B cell (primary cell): ENCODE measurements around the gene RNF112. TPM values are rescaled to one million over a fixed set of nuclear protein-coding genes. Genes with fewer than 3 reads are reported as not detected.

Experiments
- ATAC-seq: fragments of 200-7000 bp; cut with Tn5 transposase; one replicate; pipeline ENCODE4 v1.10.0; 2021; ENCODE audit warnings: low read depth, mild to moderate bottlenecking, moderate number of reproducible peaks, moderate library complexity
- CTCF ChIA-PET: fragments of 350-600 bp; sonication (Branson Sonifier 250); formaldehyde crosslinking; loops from one replicate; lab custom pipeline; 2021; ENCODE audit warnings: antibody characterized with exemption, inconsistent platforms; lab: Charles Lee
- POLR2A ChIA-PET: fragments of 350-600 bp; sonication (Branson Sonifier 250); formaldehyde crosslinking; loops from one replicate; lab custom pipeline; 2021; ENCODE audit warnings: antibody characterized with exemption; lab: Charles Lee
- DNase-seq: peaks from one replicate; pipeline ENCODE4 v3.0.0; 2013
- H2AFZ ChIP-seq: 2 replicates; pipeline ENCODE4 v1.6.1; 2012; ENCODE audit warnings: mild to moderate bottlenecking, low read depth, low read length; ENCODE audit not compliant: insufficient read depth, poor library complexity, severe bottlenecking
- H3K27ac ChIP-seq, 2 donors: 1 replicate in 1 of 2; 2 replicates in 1 of 2; pipeline ENCODE4 v1.5.1; 2012 to 2013; ENCODE audit warnings: low read length in 2 of 2, mild to moderate bottlenecking in 2 of 2, moderate library complexity in 1 of 2
- H3K27me3 ChIP-seq, 4 experiments: fragments of 200-600 bp in 1 of 4; sonication (generic) in 1 of 4; replicated peaks in 1 of 4; 1 replicate in 2 of 4; 2 replicates in 2 of 4; pipeline versions ENCODE4 v1.6.1 to v1.7.0; 2013 to 2016; ENCODE audit warnings: low read length in 3 of 4, mild to moderate bottlenecking in 2 of 4, mixed read lengths in 1 of 4, moderate library complexity in 1 of 4; ENCODE audit not compliant: insufficient read depth in 4 of 4, control insufficient read depth in 3 of 4; ENCODE audit errors: control extremely low read depth in 1 of 4
- H3K36me3 ChIP-seq, 2 experiments: replicated peaks in 1 of 2; 1 replicate in 1 of 2; 2 replicates in 1 of 2; pipeline versions ENCODE4 v1.6.1 to v1.7.1; 2013; ENCODE audit warnings: low read length in 1 of 2; ENCODE audit not compliant: insufficient read depth in 2 of 2, control insufficient read depth in 1 of 2; ENCODE audit errors: control extremely low read depth in 1 of 2, extremely low read depth in 1 of 2
- H3K4me1 ChIP-seq, 2 donors: fragments of 200-600 bp in 1 of 2; sonication (generic) in 1 of 2; 1 replicate in 1 of 2; 2 replicates in 1 of 2; pipeline versions ENCODE4 v1.5.1 to v1.6.1; 2013 to 2017; ENCODE audit warnings: low read length in 2 of 2; ENCODE audit not compliant: control insufficient read depth in 2 of 2, insufficient read depth in 2 of 2
- H3K4me2 ChIP-seq: replicated peaks from 2 replicates; pipeline ENCODE3; 2012; ENCODE audit warnings: mild to moderate bottlenecking, low read depth, low read length; ENCODE audit not compliant: poor library complexity, severe bottlenecking
- H3K4me3 ChIP-seq, 5 experiments: fragments of 200-600 bp in 1 of 5; sonication (generic) in 1 of 5; 1 replicate in 3 of 5; 2 replicates in 2 of 5; pipeline versions ENCODE4 v1.5.1 to v1.7.0; 2011 to 2016; ENCODE audit warnings: low read length in 4 of 5, mild to moderate bottlenecking in 4 of 5, low read depth in 2 of 5, control low read depth in 1 of 5, moderate library complexity in 1 of 5; ENCODE audit not compliant: insufficient read depth in 1 of 5; ENCODE audit errors: control extremely low read depth in 1 of 5, extremely low read depth in 1 of 5
- H3K79me2 ChIP-seq: fragments of 200-600 bp; sonication (generic); one replicate; pipeline ENCODE4 v1.6.0; 2016; ENCODE audit warnings: low read length; ENCODE audit not compliant: control insufficient read depth, insufficient read depth
- H3K9ac ChIP-seq: fragments of 200-600 bp; sonication (generic); 2 replicates; pipeline ENCODE4 v1.6.1; 2017; ENCODE audit warnings: mild to moderate bottlenecking, low read length, moderate library complexity
- H3K9me3 ChIP-seq, 3 donors: one replicate each; pipeline versions ENCODE4 v1.6.1 to v1.7.1; 2013; ENCODE audit warnings: low read length in 2 of 3; ENCODE audit not compliant: control insufficient read depth in 2 of 3, insufficient read depth in 1 of 3; ENCODE audit errors: control extremely low read depth in 1 of 3
- H4K20me1 ChIP-seq: 2 replicates; pipeline ENCODE4 v1.6.0; 2012; ENCODE audit warnings: mild to moderate bottlenecking, low read length; ENCODE audit not compliant: insufficient read depth, control insufficient read depth, poor library complexity, severe bottlenecking
- H3K27ac Mint-ChIP-seq: one replicate; pipeline ENCODE4 v1.8.0; 2021; ENCODE audit warnings: mixed read lengths
- H3K27me3 Mint-ChIP-seq: one replicate; pipeline ENCODE4 v1.8.0; 2021; ENCODE audit warnings: mixed read lengths
- H3K4me1 Mint-ChIP-seq: one replicate; pipeline ENCODE4 v1.8.0; 2021; ENCODE audit warnings: mixed read lengths
- H3K4me3 Mint-ChIP-seq: one replicate; pipeline ENCODE4 v1.8.0; 2021; ENCODE audit warnings: mixed read lengths
- H3K9me3 Mint-ChIP-seq: one replicate; pipeline ENCODE4 v1.8.0; 2022; ENCODE audit warnings: mixed read lengths; ENCODE audit not compliant: insufficient read depth
- EZH2 ChIP-seq: IDR thresholded peaks from 2 replicates; pipeline ENCODE4 v1.6.1; 2012; ENCODE audit warnings: borderline replicate concordance, low read depth, mild to moderate bottlenecking, moderate library complexity, low read length; ENCODE audit not compliant: insufficient read depth, poor library complexity, severe bottlenecking
- WGBS: methylation state at CpG from one replicate; pipeline ENCODE4 v1.1.5; 2013; ENCODE audit warnings: missing lambda C conversion rate; ENCODE audit not compliant: insufficient coverage; 5-methylcytosine and 5-hydroxymethylcytosine counted together
- intact Hi-C: fragments of 100-400 bp; cut with micrococcal nuclease; formaldehyde crosslinking; loops from one replicate; pipeline ENCODE4 v1.10.0; 2022
- polyA plus RNA-seq: library from polyadenylated mRNA; depleted of rRNA; stranded (reverse); fragments of >200 nt; gene quantifications from 2 replicates; pipeline ENCODE4 v1.2.3, GENCODE V29; 2012
- total RNA-seq, 2 donors: library from RNA; stranded (reverse); fragments of 120-200 nt in 1 of 2; gene quantifications; 1 replicate in 1 of 2; 2 replicates in 1 of 2; pipeline versions ENCODE4 v1.2.3 to v1.2.4, GENCODE V29; 2013 to 2022
- TF ChIP-seq, protein P1 (sequence below): fragments of 200-600 bp; IDR thresholded peaks from one replicate; pipeline ENCODE4 v1.8.0; 2022; ENCODE audit warnings: antibody characterized with exemption, mild to moderate bottlenecking

The RNF112 gene
- total and polyA plus RNA-seq, 2 donors (not counting 1 experiment from before 2014, with no cell fraction given), result 0.30 to 0.62 TPM

DNA sequence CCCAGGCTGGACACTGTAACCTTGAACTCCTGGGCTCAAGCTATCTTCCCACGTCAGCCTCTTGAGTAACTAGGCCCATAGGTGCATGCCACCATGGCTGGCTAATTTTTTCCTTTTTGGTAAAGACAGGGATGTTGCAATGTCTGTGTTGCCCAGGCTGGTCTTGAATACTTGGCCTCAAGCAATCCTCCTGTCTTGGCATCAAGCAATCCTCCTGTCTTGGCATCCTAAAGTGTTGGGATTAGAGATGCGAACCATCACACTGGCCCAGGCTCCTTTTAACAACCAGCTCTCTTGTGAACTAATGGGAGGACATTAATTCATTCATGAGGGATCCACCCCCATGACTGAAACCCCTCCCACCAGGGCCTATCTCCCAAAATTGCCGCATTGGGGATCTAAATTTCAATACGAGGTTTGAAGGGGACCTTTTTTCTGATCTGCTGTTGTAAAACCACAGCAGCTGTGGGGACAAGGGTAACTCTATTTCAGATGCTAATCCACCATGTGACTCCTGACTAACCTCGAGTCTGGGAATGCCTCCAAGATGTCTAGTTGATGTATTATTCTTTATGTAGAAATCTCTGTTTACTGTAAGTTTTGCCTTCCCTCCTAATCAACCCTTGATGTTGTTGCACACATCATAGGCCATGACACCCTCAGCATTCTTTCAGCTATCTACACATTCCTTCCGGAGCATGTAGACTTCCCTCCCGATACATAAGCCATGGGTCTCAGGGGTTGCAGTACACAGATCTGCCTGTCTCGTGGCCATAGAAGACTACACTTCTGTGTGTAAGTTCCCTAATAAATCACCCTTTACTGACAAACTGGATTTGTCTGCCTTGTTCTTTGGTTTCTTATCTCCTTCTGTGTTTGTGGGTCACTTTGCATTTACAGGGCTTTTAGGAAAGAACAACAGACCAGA, 37.6 kb downstream of the RNF112 start:
- Histone ChIP-seq H3K4me2 (no peak overlapping the region), H3K4me3 (no peak overlapping the region), H3K27me3 (peaks cover 0 to 18% (median 4%) of the 10 kb centered on the region in 4 experiments), H3K4me1 (no peaks in the 10 kb centered on the region), H3K27ac (no peak overlapping the region), H4K20me1 (no peaks in the 10 kb centered on the region), H3K9me3 (peaks cover 0 to 4% (median 3%) of the 10 kb centered on the region in 3 donors), H3K36me3 (no peaks in the 10 kb centered on the region), H2AFZ (no peak overlapping the region), H3K9ac (no peak overlapping the region), H3K79me2 (no peaks in the 10 kb centered on the region)
- Mint-ChIP-seq H3K4me1 (no peaks in the 10 kb centered on the region), H3K9me3 (peaks cover 4% of the 10 kb centered on the region), H3K4me3 (no peak overlapping the region), H3K27ac (no peak overlapping the region), H3K27me3 (peaks cover 31% of the 10 kb centered on the region)
- ChIA-PET CTCF (interaction anchor here (0.8 to 6.0 kb wide), 10 partner anchors 8 to 128 kb away, joined by 3 to 133 read pairs (median 6); partner anchors contain the start of genes B9D1 and MAPK7), POLR2A (no interaction called here)
- DNase-seq (no peak), ATAC-seq (no peak)
- 50% methylated on average over 3 of the region's 8 CpGs for WGBS
- TF ChIP-seq, protein P1, sequence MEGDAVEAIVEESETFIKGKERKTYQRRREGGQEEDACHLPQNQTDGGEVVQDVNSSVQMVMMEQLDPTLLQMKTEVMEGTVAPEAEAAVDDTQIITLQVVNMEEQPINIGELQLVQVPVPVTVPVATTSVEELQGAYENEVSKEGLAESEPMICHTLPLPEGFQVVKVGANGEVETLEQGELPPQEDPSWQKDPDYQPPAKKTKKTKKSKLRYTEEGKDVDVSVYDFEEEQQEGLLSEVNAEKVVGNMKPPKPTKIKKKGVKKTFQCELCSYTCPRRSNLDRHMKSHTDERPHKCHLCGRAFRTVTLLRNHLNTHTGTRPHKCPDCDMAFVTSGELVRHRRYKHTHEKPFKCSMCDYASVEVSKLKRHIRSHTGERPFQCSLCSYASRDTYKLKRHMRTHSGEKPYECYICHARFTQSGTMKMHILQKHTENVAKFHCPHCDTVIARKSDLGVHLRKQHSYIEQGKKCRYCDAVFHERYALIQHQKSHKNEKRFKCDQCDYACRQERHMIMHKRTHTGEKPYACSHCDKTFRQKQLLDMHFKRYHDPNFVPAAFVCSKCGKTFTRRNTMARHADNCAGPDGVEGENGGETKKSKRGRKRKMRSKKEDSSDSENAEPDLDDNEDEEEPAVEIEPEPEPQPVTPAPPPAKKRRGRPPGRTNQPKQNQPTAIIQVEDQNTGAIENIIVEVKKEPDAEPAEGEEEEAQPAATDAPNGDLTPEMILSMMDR, result no peak
- no peak for TF ChIP-seq EZH2
- intact Hi-C loops, result no loop called here

- no peaks in the 10 kb centered on the region for H3K79me2 ChIP-seq
- Mint-ChIP-seq H3K27ac (no peak overlapping the region), H3K4me1 (no peaks in the 10 kb centered on the region), H3K4me3 (no peak overlapping the region), H3K27me3 (peaks cover 33% of the 10 kb centered on the region), H3K9me3 (peaks cover 2% of the 10 kb centered on the region)
- 90% methylated on average over 2 of the region's 4 CpGs for WGBS
- no peaks in the 10 kb centered on the region for H3K36me3 ChIP-seq
- H4K20me1 ChIP-seq, result no peaks in the 10 kb centered on the region
- no peak overlapping the region for H3K9ac ChIP-seq
- TF ChIP-seq, protein P1, result no peak
- TF ChIP-seq EZH2, result no peak
- no peak overlapping the region for H2AFZ ChIP-seq
- no peak overlapping the region for H3K4me2 ChIP-seq
- H3K4me3 ChIP-seq, result no peak overlapping the region
- peaks cover 0 to 18% (median 4%) of the 10 kb centered on the region in 4 experiments for H3K27me3 ChIP-seq
- no peaks in the 10 kb centered on the region for H3K4me1 ChIP-seq
- ChIA-PET POLR2A (no interaction called here), CTCF (interaction anchor here (6.0 kb wide), 1 partner anchor 86 kb away, joined by 133 read pairs; the partner anchor contains the start of gene B9D1)
- no peak overlapping the region for H3K27ac ChIP-seq
- ATAC-seq (no peak), DNase-seq (no peak)
- intact Hi-C loops, result no loop called here
- peaks cover 0 to 3% (median 0%) of the 10 kb centered on the region in 3 donors for H3K9me3 ChIP-seq
Measured at GRCh38 chr17:19449656-19450055, 38.6 kb downstream of the RNF112 start.
